ENCODE results near the gene CYTL1. TPM values are rescaled to one million over a fixed set of nuclear protein-coding genes. Genes with fewer than 3 reads are reported as not detected.

Gene CYTL1
- total and polyA plus RNA-seq, 4 donors: 0.32 to 3.0 (median 1.6) TPM

DNA sequence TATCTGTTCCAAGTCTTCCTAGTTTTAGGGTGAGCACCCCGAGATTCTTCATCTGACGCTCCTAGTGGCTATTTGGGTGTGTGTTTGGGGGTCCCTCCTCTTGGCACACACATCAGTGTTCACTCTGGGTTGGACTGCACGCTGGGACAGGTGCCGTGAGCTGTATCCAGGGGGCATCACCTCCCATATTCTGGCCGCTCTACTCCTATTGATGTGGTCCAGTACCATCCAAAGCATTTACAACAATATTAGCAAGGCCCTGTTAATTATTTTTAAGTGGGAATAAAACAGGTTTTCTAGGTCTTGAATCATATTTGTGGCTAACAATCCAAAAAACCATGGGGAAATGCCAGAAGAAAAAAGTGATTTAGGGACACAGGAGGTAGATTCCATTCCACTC, 26.4 kb downstream of the CYTL1 start:
- H3K27me3 ChIP-seq (ENCODE audit: control insufficient read depth in 3 of 3, insufficient read depth in 3 of 3, low read length in 2 of 3): peaks cover 0 to 7% (median 0%) of the 10 kb centered on the region in 3 donors
- no peak overlapping the region for H3K27ac ChIP-seq (ENCODE audit: low read depth in 1 of 2, low read length in 1 of 2)
- no peaks in the 10 kb centered on the region for H3K9me3 ChIP-seq (ENCODE audit: control insufficient read depth in 4 of 4, insufficient read depth in 3 of 4, low read length in 3 of 4)
- 94 to 96% methylated on average over 5 of the region's 5 CpGs for WGBS, 2 donors
- DNase-seq: no peak
- no peak for TF ChIP-seq CTCF (IDR thresholded peaks at IDR 0.05; ENCODE audit: control extremely low read depth, extremely low read depth)
- no peak for ATAC-seq (ENCODE audit: insufficient read depth, low FRiP score)
- H3K4me1 ChIP-seq (ENCODE audit: control insufficient read depth in 5 of 5, insufficient read depth in 5 of 5, low read length in 5 of 5): peaks cover 0 to 9% (median 0%) of the 10 kb centered on the region in 5 donors
- no peak overlapping the region for H3K4me3 ChIP-seq
- no peak overlapping the region for H3K9ac ChIP-seq (ENCODE audit: insufficient read depth in 1 of 2, low read length in 2 of 2)
- no peaks in the 10 kb centered on the region for H3K36me3 ChIP-seq (ENCODE audit: control insufficient read depth in 4 of 4, insufficient read depth in 4 of 4, low read length in 4 of 4)

DNA sequence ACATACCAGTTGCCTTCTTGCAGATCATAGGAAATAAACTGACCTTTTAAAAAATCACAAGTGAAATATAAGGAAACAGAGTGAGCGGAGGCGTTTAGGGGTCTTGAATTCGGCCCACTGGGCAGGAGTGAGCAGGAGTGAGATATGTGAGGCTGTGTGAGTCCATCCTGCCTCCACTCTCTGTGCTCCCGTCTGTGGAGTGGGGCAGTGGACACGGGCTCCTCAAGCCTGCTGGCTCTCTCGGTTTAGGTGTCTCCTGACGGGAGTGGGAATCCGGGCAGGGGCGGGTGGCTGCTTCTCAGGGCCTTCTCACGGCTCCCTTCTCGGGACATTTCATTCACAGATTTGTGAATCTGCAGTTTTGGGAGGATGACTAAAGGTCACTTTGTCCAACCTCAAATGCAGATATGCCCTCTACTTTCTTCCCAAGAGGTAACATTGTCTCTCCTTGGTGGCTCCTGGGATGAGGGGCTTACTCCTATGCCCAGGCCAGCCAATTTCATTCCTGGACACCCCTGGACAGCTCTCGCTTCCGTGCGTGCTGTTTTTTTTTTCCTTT, 27.6 kb downstream of the CYTL1 start:
- Histone ChIP-seq H3K36me3 (ENCODE audit: control insufficient read depth in 4 of 4, insufficient read depth in 4 of 4, low read length in 4 of 4) (no peaks in the 10 kb centered on the region), H3K27me3 (ENCODE audit: control insufficient read depth in 3 of 3, insufficient read depth in 3 of 3, low read length in 2 of 3) (peaks cover 0 to 7% (median 0%) of the 10 kb centered on the region in 3 donors), H3K9ac (ENCODE audit: insufficient read depth in 1 of 2, low read length in 2 of 2) (no peak overlapping the region), H3K4me1 (ENCODE audit: control insufficient read depth in 5 of 5, insufficient read depth in 5 of 5, low read length in 5 of 5) (peaks cover 0 to 9% (median 0%) of the 10 kb centered on the region in 5 donors), H3K9me3 (ENCODE audit: control insufficient read depth in 4 of 4, insufficient read depth in 3 of 4, low read length in 3 of 4) (no peaks in the 10 kb centered on the region), H3K27ac (ENCODE audit: low read depth in 1 of 2, low read length in 1 of 2) (no peak overlapping the region), H3K4me3 (no peak overlapping the region)
- 81 to 88% methylated on average over 14 of the region's 14 CpGs for WGBS, 2 donors
- DNase-seq (no peak), ATAC-seq (ENCODE audit: insufficient read depth, low FRiP score) (no peak)
- no peak for TF ChIP-seq CTCF (IDR thresholded peaks at IDR 0.05; ENCODE audit: control extremely low read depth, extremely low read depth)

- H3K9ac ChIP-seq (ENCODE audit: insufficient read depth in 1 of 2, low read length in 2 of 2): no peak overlapping the region
- peaks cover 0 to 7% (median 0%) of the 10 kb centered on the region in 3 donors for H3K27me3 ChIP-seq (ENCODE audit: control insufficient read depth in 3 of 3, insufficient read depth in 3 of 3, low read length in 2 of 3)
- H3K36me3 ChIP-seq (ENCODE audit: control insufficient read depth in 4 of 4, insufficient read depth in 4 of 4, low read length in 4 of 4): no peaks in the 10 kb centered on the region
- H3K27ac ChIP-seq (ENCODE audit: low read depth in 1 of 2, low read length in 1 of 2): no peak overlapping the region
- DNase-seq: peak in 1 of 3 donors; percentile 21
- peaks cover 0 to 9% (median 0%) of the 10 kb centered on the region in 5 donors for H3K4me1 ChIP-seq (ENCODE audit: control insufficient read depth in 5 of 5, insufficient read depth in 5 of 5, low read length in 5 of 5)
- 69 to 81% methylated on average over 15 of the region's 15 CpGs for WGBS, 2 donors
- H3K4me3 ChIP-seq: no peak overlapping the region
- H3K9me3 ChIP-seq (ENCODE audit: control insufficient read depth in 4 of 4, insufficient read depth in 3 of 4, low read length in 3 of 4): no peaks in the 10 kb centered on the region
- peak; percentile 54 for ATAC-seq (ENCODE audit: insufficient read depth, low FRiP score)
- TF ChIP-seq CTCF (IDR thresholded peaks at IDR 0.05; ENCODE audit: control extremely low read depth, extremely low read depth): no peak
Observed at GRCh38 chr4:4990857-4991540, 28.3 kb downstream of the CYTL1 start.

Measured in lung (tissue), 12 donors.